GM12872 (cell line): ENCODE data around the gene PSAT1.

ENCODE experiments used
- TF ChIP-seq, protein P1 (sequence below): IDR thresholded peaks from 3 replicates; pipeline ENCODE4 v1.5.1; 2011; ENCODE audit warnings: low read depth, mild to moderate bottlenecking, low read length, moderate library complexity; ENCODE audit not compliant: insufficient read depth

The PSAT1 gene

DNA sequence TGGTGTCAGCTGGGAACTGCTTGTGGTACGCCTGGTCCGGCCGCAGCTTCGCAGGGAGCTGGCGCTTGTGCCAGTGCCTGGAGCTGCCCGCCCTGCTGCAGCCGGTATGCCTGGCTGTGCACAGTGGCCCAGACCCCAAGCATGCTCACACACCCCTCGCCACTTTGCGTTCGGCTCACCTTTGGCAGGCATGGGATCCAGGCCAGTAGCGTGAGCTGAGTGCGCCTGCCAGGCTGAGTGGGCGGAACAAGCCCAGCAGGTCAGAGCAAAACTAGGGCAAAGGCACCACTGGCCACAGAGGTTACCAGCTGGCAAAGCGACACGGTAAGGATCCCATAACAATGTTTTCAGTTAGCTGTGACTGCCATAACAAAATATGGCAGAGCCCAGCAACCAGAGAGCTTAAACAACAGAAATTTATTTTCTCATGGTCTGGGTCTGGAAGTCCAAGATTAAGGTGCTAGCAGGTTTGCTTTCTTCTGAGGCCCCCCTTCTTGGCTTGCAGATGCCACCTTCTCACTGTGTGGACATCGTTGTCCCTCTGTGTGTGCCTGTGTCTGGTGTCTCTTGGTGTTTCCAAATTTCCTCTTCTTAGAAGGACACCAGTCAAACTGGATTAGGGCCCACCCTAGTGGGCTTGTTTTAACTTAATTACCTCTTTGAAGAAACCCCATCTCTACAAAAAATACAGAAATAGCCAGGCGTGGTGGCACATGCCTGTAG is 61.6 kb downstream of the PSAT1 start:
- TF ChIP-seq, protein P1, sequence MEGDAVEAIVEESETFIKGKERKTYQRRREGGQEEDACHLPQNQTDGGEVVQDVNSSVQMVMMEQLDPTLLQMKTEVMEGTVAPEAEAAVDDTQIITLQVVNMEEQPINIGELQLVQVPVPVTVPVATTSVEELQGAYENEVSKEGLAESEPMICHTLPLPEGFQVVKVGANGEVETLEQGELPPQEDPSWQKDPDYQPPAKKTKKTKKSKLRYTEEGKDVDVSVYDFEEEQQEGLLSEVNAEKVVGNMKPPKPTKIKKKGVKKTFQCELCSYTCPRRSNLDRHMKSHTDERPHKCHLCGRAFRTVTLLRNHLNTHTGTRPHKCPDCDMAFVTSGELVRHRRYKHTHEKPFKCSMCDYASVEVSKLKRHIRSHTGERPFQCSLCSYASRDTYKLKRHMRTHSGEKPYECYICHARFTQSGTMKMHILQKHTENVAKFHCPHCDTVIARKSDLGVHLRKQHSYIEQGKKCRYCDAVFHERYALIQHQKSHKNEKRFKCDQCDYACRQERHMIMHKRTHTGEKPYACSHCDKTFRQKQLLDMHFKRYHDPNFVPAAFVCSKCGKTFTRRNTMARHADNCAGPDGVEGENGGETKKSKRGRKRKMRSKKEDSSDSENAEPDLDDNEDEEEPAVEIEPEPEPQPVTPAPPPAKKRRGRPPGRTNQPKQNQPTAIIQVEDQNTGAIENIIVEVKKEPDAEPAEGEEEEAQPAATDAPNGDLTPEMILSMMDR = no peak

DNA sequence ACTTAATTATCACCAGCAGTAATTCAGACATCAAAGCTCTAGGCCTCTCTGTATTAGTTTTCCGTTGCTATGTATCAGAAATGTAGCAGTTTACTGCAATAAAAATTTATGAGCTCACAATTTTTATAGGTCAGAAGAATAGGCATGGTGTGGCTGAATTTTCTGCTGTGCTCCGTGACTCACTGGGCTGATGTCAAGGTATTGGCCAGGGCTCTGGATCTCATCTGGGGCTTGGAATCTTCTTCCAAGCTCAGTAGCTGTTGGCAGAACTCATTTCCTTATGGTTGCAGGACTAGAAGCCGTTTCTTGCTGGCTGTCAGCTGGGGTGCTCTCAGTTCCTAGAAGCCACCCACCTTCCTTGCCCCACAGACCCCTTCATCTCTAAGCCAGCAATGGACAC is 66.3 kb downstream of the PSAT1 start:
- TF ChIP-seq, protein P1 = no peak

DNA sequence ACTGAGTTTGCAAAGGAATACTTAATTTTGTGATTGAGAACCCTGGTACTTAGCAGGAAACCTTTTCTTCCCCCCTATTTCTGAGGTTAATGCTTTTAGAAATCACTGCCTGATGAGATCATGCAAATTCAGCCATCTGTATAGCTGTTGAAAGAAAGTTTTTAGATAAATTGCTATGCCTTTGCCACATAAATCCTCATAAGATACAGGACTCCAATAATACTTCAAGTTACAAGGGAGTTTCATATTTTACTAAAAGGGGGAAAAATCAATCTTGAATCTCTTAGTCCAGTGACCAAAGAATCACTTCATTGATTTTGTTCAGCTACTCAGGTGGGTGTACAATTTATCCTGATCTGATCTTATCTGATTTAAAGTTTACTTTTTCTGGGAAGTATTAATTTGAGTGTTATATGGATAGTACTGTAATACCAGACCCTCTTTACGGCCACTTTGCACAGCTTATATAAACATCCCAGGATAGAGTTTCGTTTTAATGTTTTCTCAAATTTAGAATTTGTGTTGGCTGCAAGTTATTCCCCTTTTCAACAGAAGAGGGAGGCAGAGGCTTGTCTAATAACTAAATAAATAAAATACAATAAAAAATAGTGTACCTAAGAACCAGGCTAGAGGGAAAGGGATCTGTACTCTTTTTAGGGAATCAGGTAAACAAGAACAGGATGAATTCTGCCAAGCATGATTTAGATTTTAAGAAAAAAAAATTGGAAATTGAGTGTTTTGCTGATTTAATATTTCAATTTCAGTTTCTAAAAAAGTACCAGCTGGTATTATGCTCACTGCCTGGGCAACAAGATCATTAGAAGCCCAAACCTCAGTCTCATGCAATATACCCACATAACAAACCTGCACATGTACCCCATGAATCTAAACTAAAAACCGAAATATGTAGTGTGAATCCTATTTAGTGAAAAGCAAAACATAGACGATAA is 69.1 kb downstream of the PSAT1 start:
- TF ChIP-seq, protein P1 = peak; percentile 23; the same call in 1 of the 3 replicates

DNA sequence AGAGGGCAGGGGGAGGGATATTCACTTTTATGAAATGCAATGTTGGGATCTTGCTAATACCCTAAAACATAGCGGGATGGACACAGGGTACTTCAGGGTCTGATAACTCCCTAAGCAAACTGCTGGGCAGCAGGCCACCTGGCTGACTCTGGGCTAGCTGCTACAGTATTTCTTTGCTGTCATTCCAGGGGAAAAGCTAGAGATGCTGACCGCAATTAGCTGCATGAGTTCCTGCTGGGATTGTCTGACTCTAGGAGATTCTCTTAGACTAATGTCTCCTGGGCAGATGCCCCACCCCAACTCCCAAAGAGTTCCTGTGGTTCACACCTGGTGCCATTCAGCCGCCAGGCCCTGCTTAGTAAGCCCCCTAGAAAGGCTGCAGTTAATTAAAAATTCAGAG is 69.9 kb downstream of the PSAT1 start:
- TF ChIP-seq, protein P1 = no peak

DNA sequence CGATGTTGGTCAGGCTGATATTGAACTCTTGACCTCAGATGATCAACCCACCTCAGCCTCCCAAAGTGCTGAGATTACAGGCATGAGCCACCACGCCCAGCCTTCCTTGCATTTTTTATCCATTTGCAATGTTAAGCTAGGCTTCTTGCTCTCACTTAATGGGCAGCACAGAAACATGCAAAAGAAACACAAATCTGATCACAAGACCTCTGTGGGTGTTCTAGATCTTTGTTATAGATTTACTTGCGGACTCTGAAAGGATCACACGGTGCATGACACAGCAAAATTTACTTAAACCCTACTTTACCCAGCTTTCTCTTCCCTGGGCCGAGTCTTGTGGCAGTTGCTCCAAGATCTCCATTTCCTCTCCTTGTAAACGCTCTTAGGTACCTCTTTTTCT is 71.3 kb downstream of the PSAT1 start:
- TF ChIP-seq, protein P1 = no peak

DNA sequence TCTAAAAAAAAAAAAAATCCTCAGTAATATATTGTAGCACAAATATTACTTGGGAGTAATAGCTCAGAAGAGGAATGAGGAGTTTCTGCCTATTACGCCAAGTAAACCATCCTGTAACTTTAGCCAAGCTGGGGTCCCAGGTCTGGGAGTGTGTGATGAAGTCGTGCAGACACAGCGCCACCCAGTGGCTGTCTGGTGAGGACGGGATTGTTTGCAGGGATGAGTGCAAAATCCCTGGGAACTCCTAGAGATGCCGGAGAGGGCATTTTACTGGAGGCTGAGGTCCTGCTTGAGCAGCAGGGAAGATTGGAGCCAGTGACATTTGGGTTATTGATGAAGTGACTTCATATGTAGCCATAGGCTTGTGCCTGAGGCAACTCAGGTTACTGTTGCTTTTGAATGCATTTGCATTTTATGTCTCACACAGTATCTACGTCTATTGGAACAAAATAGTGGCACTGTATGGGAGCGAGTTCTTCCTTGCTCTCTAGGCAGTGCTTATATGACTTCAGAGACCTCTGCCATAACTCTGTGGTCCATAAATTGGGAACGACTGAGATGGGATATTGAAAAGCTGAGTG is 72.8 kb downstream of the PSAT1 start:
- TF ChIP-seq, protein P1 = peak; percentile 92

DNA sequence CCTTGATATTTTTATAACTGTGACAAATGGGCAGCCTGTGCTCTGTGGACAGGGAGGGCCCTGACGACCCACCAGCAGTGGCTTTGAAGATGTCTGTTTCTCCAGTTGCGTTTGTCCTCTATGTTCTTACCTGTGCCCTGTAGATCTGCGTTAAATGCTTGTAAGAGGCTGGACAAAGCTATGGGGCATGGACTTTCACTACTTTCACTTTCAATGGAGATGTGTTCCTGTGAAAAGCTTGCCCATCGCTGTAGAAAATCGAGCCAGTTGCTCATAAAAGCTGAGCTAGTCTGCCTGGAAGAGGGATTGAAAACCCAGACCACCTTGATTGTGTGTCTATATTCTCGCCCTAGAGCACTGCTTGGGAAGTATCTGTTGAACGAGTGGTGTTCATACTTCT is 74.1 kb downstream of the PSAT1 start:
- TF ChIP-seq, protein P1 = no peak
